Inflammatory macrophage treated with lipopolysaccharide for 1 hour (primary cell): ENCODE results near the gene NEK4.
"Not testable (repeated sequence)": the region's sequence is repeated elsewhere in the genome, so short reads cannot be mapped to it uniquely, and the experiment has no call there.

Experiments used
- DNase-seq, 2 donors: peaks; one replicate each; pipeline ENCODE4 v3.0.0-alpha.2; 2020 to 2022

The NEK4 gene

GRCh38 chr3:52777959-52778805 lies 7.4 kb upstream of the NEK4 start:
- DNase-seq: peak in 1 of 2 donors; percentile 36

- no peak for DNase-seq
These were observed 6.6 kb upstream of the NEK4 start, which contains the start of gene ITIH1 for GRCh38 chr3:52777127-52777958. ITIH1 (plus strand) TSS chr3:52777599; CDS start chr3:52777616, 17 bp downstream.

GRCh38 chr3:52776486-52776885 lies 5.7 kb upstream of the NEK4 start:
- DNase-seq: not testable (repeated sequence)

- no peak for DNase-seq
These were observed 5.1 kb upstream of the NEK4 start for GRCh38 chr3:52775877-52776276.

GRCh38 chr3:52774901-52775864 lies 4.4 kb upstream of the NEK4 start:
- DNase-seq: no peak

- no peak for DNase-seq
These were observed 3.5 kb upstream of the NEK4 start for GRCh38 chr3:52774066-52774713.

GRCh38 chr3:52773361-52774065 lies 2.8 kb upstream of the NEK4 start:
- DNase-seq: no peak

- no peak for DNase-seq
These were observed 962 bp upstream of the NEK4 start for GRCh38 chr3:52771702-52772101.

- DNase-seq: no peak
These were observed 568 bp upstream of the NEK4 start for GRCh38 chr3:52771334-52771681.

GRCh38 chr3:52769786-52770455 lies 819 bp downstream of the NEK4 start:
- no peak for DNase-seq

GRCh38 chr3:52763466-52763865 lies 7.3 kb downstream of the NEK4 start:
- peak; percentile 55 to 66 for DNase-seq

- no peak for DNase-seq
These were observed 14.6 kb downstream of the NEK4 start for GRCh38 chr3:52756141-52756540.

GRCh38 chr3:52754373-52754772 lies 16.4 kb downstream of the NEK4 start:
- no peak for DNase-seq

- DNase-seq: peak; percentile 63
These were observed 18.6 kb downstream of the NEK4 start for GRCh38 chr3:52752045-52752660.

- DNase-seq: no peak
These were observed 27.0 kb downstream of the NEK4 start for GRCh38 chr3:52743721-52744120.

- DNase-seq: no peak
These were observed 27.6 kb downstream of the NEK4 start for GRCh38 chr3:52743152-52743551.

GRCh38 chr3:52742418-52743041 lies 28.2 kb downstream of the NEK4 start:
- peak in 1 of 2 donors; percentile 66 for DNase-seq

- no peak for DNase-seq
These were observed 31.0 kb downstream of the NEK4 start for GRCh38 chr3:52739730-52740129.

GRCh38 chr3:52733256-52733891 lies 37.4 kb downstream of the NEK4 start:
- no peak for DNase-seq
